ENCODE measurements around the gene GRAP2. TPM values are rescaled to one million over a fixed set of nuclear protein-coding genes. Genes with fewer than 3 reads are reported as not detected.

The GRAP2 gene
- polyA plus RNA-seq, 1 of the 3 experiments (the other 2 are of a cell fraction) = 0.13 TPM

GRCh38 chr22:39871008-39871798, 29.7 kb upstream of the GRAP2 start:
- WGBS (ENCODE audit: low lambda C conversion rate) = 54% methylated on average over 5 of the region's 5 CpGs
- H3K4me3 ChIP-seq (ENCODE audit: low read depth in 2 of 2, low read length in 1 of 2) = no peak overlapping the region
- no peaks in the 10 kb centered on the region for H3K36me3 ChIP-seq (replicated peaks in 1 of 2; ENCODE audit: control insufficient read depth in 1 of 2, insufficient read depth in 2 of 2, low read length in 1 of 2)

GRCh38 chr22:39872548-39872947, 28.3 kb upstream of the GRAP2 start:
- no peak overlapping the region for H3K4me2 ChIP-seq
- H3K9ac ChIP-seq = no peak overlapping the region
- TF ChIP-seq SMC3 (IDR thresholded peaks at IDR 0.05; ENCODE audit: low read depth, low read length) (no peak), RCOR1 (IDR thresholded peaks at IDR 0.05; ENCODE audit: low read length) (no peak), RXRA (IDR thresholded peaks at IDR 0.05; ENCODE audit: borderline replicate concordance, low read depth) (no peak), CTCF (IDR thresholded peaks at IDR 0.05) (no peak), RAD21 (IDR thresholded peaks at IDR 0.05; ENCODE audit: low read length) (no peak), EZH2phosphoT487 (IDR thresholded peaks at IDR 0.05; ENCODE audit: borderline replicate concordance, low read depth) (no peak), NRF1 (IDR thresholded peaks at IDR 0.05; ENCODE audit: low read depth, low read length) (no peak), RFX5 (IDR thresholded peaks at IDR 0.05; ENCODE audit: low read length) (no peak), FOSL2 (IDR thresholded peaks at IDR 0.05; ENCODE audit: borderline replicate concordance, low read depth) (no peak), USF2 (IDR thresholded peaks at IDR 0.05; ENCODE audit: borderline replicate concordance, low read depth, low read length) (no peak), GABPA (IDR thresholded peaks at IDR 0.05; ENCODE audit: low read depth) (no peak), CHD2 (IDR thresholded peaks at IDR 0.05; ENCODE audit: low read length, partially characterized antibody) (no peak), REST (IDR thresholded peaks at IDR 0.05; ENCODE audit: low read depth, low read length) (no peak), TAF1 (IDR thresholded peaks at IDR 0.05; ENCODE audit: borderline replicate concordance, low read depth, low read length) (no peak)

More at GRCh38 chr22:39871008-39871798, 29.7 kb upstream of the GRAP2 start:
- Histone ChIP-seq H3K4me1 (ENCODE audit: control insufficient read depth in 1 of 2, insufficient read depth in 2 of 2, low read depth in 1 of 2, low read length in 1 of 2) (no peaks in the 10 kb centered on the region), H3K4me2 (no peak overlapping the region), H3K9ac (no peak overlapping the region), H3K27ac (ENCODE audit: low read depth in 2 of 2, low read length in 1 of 2) (no peak overlapping the region), H3F3A (replicated peaks; ENCODE audit: insufficient read depth) (no peaks in the 10 kb centered on the region), H2AFZ (ENCODE audit: low read depth) (no peak overlapping the region), H4K20me1 (ENCODE audit: insufficient read depth) (no peaks in the 10 kb centered on the region), H3K9me2 (no peaks in the 10 kb centered on the region), H3K79me2 (ENCODE audit: insufficient read depth) (no peaks in the 10 kb centered on the region), H3K9me3 (no peaks in the 10 kb centered on the region), H3K27me3 (ENCODE audit: insufficient read depth) (no peaks in the 10 kb centered on the region)
- CTCF ChIA-PET = interaction anchor here (0.6 kb wide), 1 partner anchor 639 kb away, joined by 3 read pairs; no protein-coding TSS in a partner anchor
- DNase-seq = no peak
- no peak for TF ChIP-seq SIN3A (IDR thresholded peaks at IDR 0.05; ENCODE audit: borderline replicate concordance, low read depth, low read length)
- no peak for TF ChIP-seq MEF2A (IDR thresholded peaks at IDR 0.05; ENCODE audit: borderline replicate concordance, low read depth)
- TF ChIP-seq TEAD4 (IDR thresholded peaks at IDR 0.05; ENCODE audit: borderline replicate concordance, insufficient read depth) = no peak
- TF ChIP-seq NRF1 (IDR thresholded peaks at IDR 0.05; ENCODE audit: low read depth, low read length) = no peak
- no peak for TF ChIP-seq POLR2AphosphoS5 (IDR thresholded peaks at IDR 0.05; ENCODE audit: low read depth, low read length)
- no peak for TF ChIP-seq GABPA (IDR thresholded peaks at IDR 0.05; ENCODE audit: low read depth)
- no peak for TF ChIP-seq RAD21 (IDR thresholded peaks at IDR 0.05; ENCODE audit: low read length)
- no peak for TF ChIP-seq RXRA (IDR thresholded peaks at IDR 0.05; ENCODE audit: borderline replicate concordance, low read depth)
- TF ChIP-seq MAX (IDR thresholded peaks at IDR 0.05; ENCODE audit: low read depth) = no peak
- POLR2A ChIA-PET = no interaction called here

More at GRCh38 chr22:39872548-39872947, 28.3 kb upstream of the GRAP2 start:
- CTCF ChIA-PET = no interaction called here
- no peaks in the 10 kb centered on the region for H3K27me3 ChIP-seq (ENCODE audit: insufficient read depth)
- no peak overlapping the region for H3K27ac ChIP-seq (ENCODE audit: low read depth in 2 of 2, low read length in 1 of 2)
- WGBS (ENCODE audit: low lambda C conversion rate) = 20% methylated on average over 1 of the region's 1 CpG
- DNase-seq = no peak
- POLR2A ChIA-PET = no interaction called here
- H3K4me3 ChIP-seq (ENCODE audit: low read depth in 2 of 2, low read length in 1 of 2) = no peak overlapping the region
- no peak overlapping the region for H2AFZ ChIP-seq (ENCODE audit: low read depth)
- no peaks in the 10 kb centered on the region for H3K36me3 ChIP-seq (replicated peaks in 1 of 2; ENCODE audit: control insufficient read depth in 1 of 2, insufficient read depth in 2 of 2, low read length in 1 of 2)
- no peaks in the 10 kb centered on the region for H3K9me3 ChIP-seq
- H3K9me2 ChIP-seq = no peaks in the 10 kb centered on the region
- no peaks in the 10 kb centered on the region for H4K20me1 ChIP-seq (ENCODE audit: insufficient read depth)
- H3F3A ChIP-seq (replicated peaks; ENCODE audit: insufficient read depth) = no peaks in the 10 kb centered on the region
- no peaks in the 10 kb centered on the region for H3K4me1 ChIP-seq (ENCODE audit: control insufficient read depth in 1 of 2, insufficient read depth in 2 of 2, low read depth in 1 of 2, low read length in 1 of 2)
- no peaks in the 10 kb centered on the region for H3K79me2 ChIP-seq (ENCODE audit: insufficient read depth)
